Neural crest cell (in vitro differentiated cells): ENCODE measurements around the gene MKLN1. TPM values are rescaled to one million over a fixed set of nuclear protein-coding genes. Genes with fewer than 3 reads are reported as not detected.

ENCODE experiments used
- DNase-seq: peaks from one replicate; pipeline ENCODE4 v3.0.0; 2021; ENCODE audit warnings: low read depth, mixed read lengths, low spot score
- H3K27ac Mint-ChIP-seq: one replicate; pipeline ENCODE4 v1.8.0; 2021; ENCODE audit warnings: mild to moderate bottlenecking, mixed read lengths; ENCODE audit not compliant: unreplicated experiment
- H3K27me3 Mint-ChIP-seq: 2 replicates; pipeline ENCODE4 v1.8.0; 2021; ENCODE audit warnings: low read depth, mild to moderate bottlenecking, mixed read lengths
- H3K36me3 Mint-ChIP-seq: 2 replicates; pipeline ENCODE4 v1.8.0; 2021; ENCODE audit warnings: low read depth, mild to moderate bottlenecking, mixed read lengths
- H3K4me1 Mint-ChIP-seq: 2 replicates; pipeline ENCODE4 v1.8.0; 2021; ENCODE audit warnings: mixed read lengths
- H3K4me3 Mint-ChIP-seq: one replicate; pipeline ENCODE4 v1.8.0; 2021; ENCODE audit warnings: mild to moderate bottlenecking, mixed read lengths
- H3K9me3 Mint-ChIP-seq: 2 replicates; pipeline ENCODE4 v1.8.0; 2021; ENCODE audit warnings: mixed read lengths
- CTCF ChIP-seq: fragments of 200-600 bp; sonication (generic); conservative IDR thresholded peaks from 2 replicates; pipeline ENCODE4 v1.5.0; 2021; ENCODE audit warnings: antibody characterized with exemption, mild to moderate bottlenecking
- total RNA-seq: library from RNA; stranded (reverse); gene quantifications from 2 replicates; pipeline ENCODE4 v1.2.1, GENCODE V29; 2021

The MKLN1 gene
- total RNA-seq, 1 donor from 2014 or later = 45.7 TPM

- Mint-ChIP-seq H3K4me3 (peak overlapping the region; percentile 93), H3K4me1 (peaks cover 37% of the 10 kb centered on the region), H3K36me3 (peaks cover 4% of the 10 kb centered on the region), H3K27me3 (no peaks in the 10 kb centered on the region), H3K27ac (no peak overlapping the region), H3K9me3 (no peaks in the 10 kb centered on the region)
- DNase-seq = no peak
- TF ChIP-seq CTCF = no peak
These were observed 1.1 kb upstream of the MKLN1 start for GRCh38 chr7:131326576-131326975.

- no peak for TF ChIP-seq CTCF
- peak overlapping the region; percentile 98 for H3K27ac Mint-ChIP-seq
- H3K9me3 Mint-ChIP-seq = no peaks in the 10 kb centered on the region
- no peaks in the 10 kb centered on the region for H3K27me3 Mint-ChIP-seq
- DNase-seq = no peak
- H3K4me3 Mint-ChIP-seq = peak overlapping the region; percentile 93
- peaks cover 37% of the 10 kb centered on the region for H3K4me1 Mint-ChIP-seq
- H3K36me3 Mint-ChIP-seq = peaks cover 4% of the 10 kb centered on the region
These were observed 539 bp upstream of the MKLN1 start for GRCh38 chr7:131327049-131327625.

- no peaks in the 10 kb centered on the region for H3K27me3 Mint-ChIP-seq
- no peak for TF ChIP-seq CTCF
- no peaks in the 10 kb centered on the region for H3K9me3 Mint-ChIP-seq
- H3K27ac Mint-ChIP-seq = peak overlapping the region; percentile 97
- DNase-seq = no peak
- H3K4me3 Mint-ChIP-seq = peak overlapping the region; percentile 93
- H3K4me1 Mint-ChIP-seq = peaks cover 37% of the 10 kb centered on the region
- peaks cover 7% of the 10 kb centered on the region for H3K36me3 Mint-ChIP-seq
These were observed 900 bp downstream of the MKLN1 start for GRCh38 chr7:131328377-131329175.

- Mint-ChIP-seq H3K27ac (peak overlapping the region; percentile 78), H3K36me3 (peaks cover 12% of the 10 kb centered on the region), H3K4me3 (peak overlapping the region; percentile 93), H3K9me3 (peaks cover 1% of the 10 kb centered on the region), H3K4me1 (peaks cover 37% of the 10 kb centered on the region), H3K27me3 (no peaks in the 10 kb centered on the region)
- TF ChIP-seq CTCF = no peak
- no peak for DNase-seq
These were observed 1.5 kb downstream of the MKLN1 start for GRCh38 chr7:131329176-131329570.

- no peak overlapping the region for H3K27ac Mint-ChIP-seq
- H3K36me3 Mint-ChIP-seq = peaks cover 17% of the 10 kb centered on the region
- TF ChIP-seq CTCF = no peak
- peaks cover 4% of the 10 kb centered on the region for H3K9me3 Mint-ChIP-seq
- peak overlapping the region; percentile 93 for H3K4me3 Mint-ChIP-seq
- peaks cover 37% of the 10 kb centered on the region for H3K4me1 Mint-ChIP-seq
- H3K27me3 Mint-ChIP-seq = no peaks in the 10 kb centered on the region
- no peak for DNase-seq
These were observed 2.6 kb downstream of the MKLN1 start for GRCh38 chr7:131330299-131330698.
